ENCODE measurements around the gene CBX8. TPM values are rescaled to one million over a fixed set of nuclear protein-coding genes. Genes with fewer than 3 reads are reported as not detected.

The CBX8 gene
- total and polyA plus RNA-seq, 2 of the 13 experiments (the other 11 are each of a cell fraction or from before 2014, with no cell fraction given): 0.34 to 12.6 TPM

DNA sequence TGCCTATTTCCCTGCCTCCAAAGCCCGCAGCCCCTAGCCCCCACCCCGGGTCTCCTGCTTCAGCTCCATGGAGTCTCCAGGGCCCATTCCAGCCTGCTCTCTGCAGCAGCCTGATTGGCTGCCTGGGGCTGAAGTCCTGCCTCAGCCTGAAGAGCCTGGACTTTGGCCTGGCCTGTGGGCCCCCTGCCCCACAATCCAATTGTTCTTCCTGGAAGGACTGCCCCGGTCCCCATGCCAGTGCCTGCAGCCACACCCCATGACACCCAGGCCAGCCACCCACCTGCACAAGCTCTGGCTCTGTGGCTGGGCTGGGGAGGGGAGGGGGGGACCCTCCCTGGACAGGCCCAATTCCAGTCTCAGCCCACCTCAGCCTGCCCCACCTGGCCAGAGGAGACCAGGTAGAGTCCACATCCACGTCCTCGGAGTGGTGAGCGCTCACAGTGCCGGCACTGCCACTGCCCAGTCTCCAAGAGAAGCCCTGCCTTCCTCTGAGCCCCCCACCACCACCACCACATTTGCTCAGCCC lies 53.9 kb downstream of the CBX8 start (continued):
- TF ChIP-seq MLXIP (CRISPR knock-in tag; IDR thresholded peaks at IDR 0.05; ENCODE audit: borderline replicate concordance) (no peak), REPIN1 (CRISPR knock-in tag; IDR thresholded peaks at IDR 0.05; ENCODE audit: borderline replicate concordance, low read depth) (peak; percentile 82; the same call in 1 of the 2 replicates), POLR2A (IDR thresholded peaks at IDR 0.05; ENCODE audit: insufficient read depth in 1 of 2, low read depth in 2 of 2, low read length in 2 of 2) (peak in 1 of 2 experiments; percentile 75; a peak in 2 of 4 replicates), ZNF44 (CRISPR knock-in tag; IDR thresholded peaks at IDR 0.05) (no peak; the same call in 1 of the 2 replicates), ZZZ3 (CRISPR knock-in tag; IDR thresholded peaks at IDR 0.05; ENCODE audit: borderline replicate concordance) (no peak), RFX1 (IDR thresholded peaks at IDR 0.05) (no peak), HBP1 (CRISPR knock-in tag; IDR thresholded peaks at IDR 0.05; ENCODE audit: low read depth) (no peak; the same call in 1 of the 2 replicates), HNRNPK (IDR thresholded peaks at IDR 0.05; ENCODE audit: low read depth, low read length, poor library complexity, severe bottlenecking) (no peak), ELF1 (CRISPR knock-in tag; IDR thresholded peaks at IDR 0.05) (peak; percentile 89), YEATS2 (CRISPR knock-in tag; IDR thresholded peaks at IDR 0.05; ENCODE audit: borderline replicate concordance) (peak; percentile 80; the same call in 1 of the 2 replicates), MZF1 (CRISPR knock-in tag; IDR thresholded peaks at IDR 0.05; ENCODE audit: borderline replicate concordance) (no peak), SKIL (CRISPR knock-in tag; IDR thresholded peaks at IDR 0.05; ENCODE audit: borderline replicate concordance) (no peak), FOXA3 (CRISPR knock-in tag; IDR thresholded peaks at IDR 0.05) (peak; percentile 73), KDM3A (CRISPR knock-in tag; IDR thresholded peaks at IDR 0.05; ENCODE audit: low read depth) (peak; percentile 67; the same call in 1 of the 2 replicates), ZNF850 (CRISPR knock-in tag; conservative IDR thresholded peaks at IDR 0.05) (no peak), SRSF9 (IDR thresholded peaks at IDR 0.05; ENCODE audit: borderline replicate concordance, insufficient read depth, low read depth, low read length, poor library complexity, severe bottlenecking) (no peak)
- TF ChIP-seq, protein P1, sequence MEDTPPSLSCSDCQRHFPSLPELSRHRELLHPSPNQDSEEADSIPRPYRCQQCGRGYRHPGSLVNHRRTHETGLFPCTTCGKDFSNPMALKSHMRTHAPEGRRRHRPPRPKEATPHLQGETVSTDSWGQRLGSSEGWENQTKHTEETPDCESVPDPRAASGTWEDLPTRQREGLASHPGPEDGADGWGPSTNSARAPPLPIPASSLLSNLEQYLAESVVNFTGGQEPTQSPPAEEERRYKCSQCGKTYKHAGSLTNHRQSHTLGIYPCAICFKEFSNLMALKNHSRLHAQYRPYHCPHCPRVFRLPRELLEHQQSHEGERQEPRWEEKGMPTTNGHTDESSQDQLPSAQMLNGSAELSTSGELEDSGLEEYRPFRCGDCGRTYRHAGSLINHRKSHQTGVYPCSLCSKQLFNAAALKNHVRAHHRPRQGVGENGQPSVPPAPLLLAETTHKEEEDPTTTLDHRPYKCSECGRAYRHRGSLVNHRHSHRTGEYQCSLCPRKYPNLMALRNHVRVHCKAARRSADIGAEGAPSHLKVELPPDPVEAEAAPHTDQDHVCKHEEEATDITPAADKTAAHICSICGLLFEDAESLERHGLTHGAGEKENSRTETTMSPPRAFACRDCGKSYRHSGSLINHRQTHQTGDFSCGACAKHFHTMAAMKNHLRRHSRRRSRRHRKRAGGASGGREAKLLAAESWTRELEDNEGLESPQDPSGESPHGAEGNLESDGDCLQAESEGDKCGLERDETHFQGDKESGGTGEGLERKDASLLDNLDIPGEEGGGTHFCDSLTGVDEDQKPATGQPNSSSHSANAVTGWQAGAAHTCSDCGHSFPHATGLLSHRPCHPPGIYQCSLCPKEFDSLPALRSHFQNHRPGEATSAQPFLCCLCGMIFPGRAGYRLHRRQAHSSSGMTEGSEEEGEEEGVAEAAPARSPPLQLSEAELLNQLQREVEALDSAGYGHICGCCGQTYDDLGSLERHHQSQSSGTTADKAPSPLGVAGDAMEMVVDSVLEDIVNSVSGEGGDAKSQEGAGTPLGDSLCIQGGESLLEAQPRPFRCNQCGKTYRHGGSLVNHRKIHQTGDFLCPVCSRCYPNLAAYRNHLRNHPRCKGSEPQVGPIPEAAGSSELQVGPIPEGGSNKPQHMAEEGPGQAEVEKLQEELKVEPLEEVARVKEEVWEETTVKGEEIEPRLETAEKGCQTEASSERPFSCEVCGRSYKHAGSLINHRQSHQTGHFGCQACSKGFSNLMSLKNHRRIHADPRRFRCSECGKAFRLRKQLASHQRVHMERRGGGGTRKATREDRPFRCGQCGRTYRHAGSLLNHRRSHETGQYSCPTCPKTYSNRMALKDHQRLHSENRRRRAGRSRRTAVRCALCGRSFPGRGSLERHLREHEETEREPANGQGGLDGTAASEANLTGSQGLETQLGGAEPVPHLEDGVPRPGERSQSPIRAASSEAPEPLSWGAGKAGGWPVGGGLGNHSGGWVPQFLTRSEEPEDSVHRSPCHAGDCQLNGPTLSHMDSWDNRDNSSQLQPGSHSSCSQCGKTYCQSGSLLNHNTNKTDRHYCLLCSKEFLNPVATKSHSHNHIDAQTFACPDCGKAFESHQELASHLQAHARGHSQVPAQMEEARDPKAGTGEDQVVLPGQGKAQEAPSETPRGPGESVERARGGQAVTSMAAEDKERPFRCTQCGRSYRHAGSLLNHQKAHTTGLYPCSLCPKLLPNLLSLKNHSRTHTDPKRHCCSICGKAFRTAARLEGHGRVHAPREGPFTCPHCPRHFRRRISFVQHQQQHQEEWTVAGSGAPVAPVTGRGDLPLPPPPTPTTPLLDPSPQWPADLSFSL (CRISPR knock-in tag; IDR thresholded peaks at IDR 0.05): no peak

Measured in HepG2 (cell line).